Neuronal stem cell (in vitro differentiated cells): ENCODE results near the gene DDX24.

Experiments
- DNase-seq: peaks from one replicate; pipeline ENCODE4 v3.0.0-alpha.2; 2013; ENCODE audit warnings: low spot score
- H2AFZ ChIP-seq: one replicate; pipeline ENCODE4 v1.6.1; 2013; ENCODE audit warnings: mild to moderate bottlenecking, low read length, inconsistent platforms
- H2AK5ac ChIP-seq: 2 replicates; pipeline ENCODE4 v1.6.1; 2013; ENCODE audit warnings: low read depth, mild to moderate bottlenecking, inconsistent platforms, low read length, moderate library complexity, mixed read lengths
- H2BK120ac ChIP-seq: 2 replicates; pipeline ENCODE4 v1.6.1; 2013; ENCODE audit warnings: low read depth, mild to moderate bottlenecking, inconsistent platforms, low read length, moderate library complexity, mixed read lengths
- H2BK12ac ChIP-seq: one replicate; pipeline ENCODE4 v1.6.1; 2013; ENCODE audit warnings: low read length, inconsistent platforms
- H2BK15ac ChIP-seq: 2 replicates; pipeline ENCODE4 v1.6.1; 2013; ENCODE audit warnings: mild to moderate bottlenecking, low read length, inconsistent platforms, mixed read lengths
- H2BK5ac ChIP-seq: one replicate; pipeline ENCODE4 v1.6.1; 2013; ENCODE audit warnings: inconsistent platforms, mild to moderate bottlenecking, low read length, moderate library complexity
- H3K14ac ChIP-seq: one replicate; pipeline ENCODE4 v1.6.1; 2013; ENCODE audit warnings: low read length, inconsistent platforms
- H3K18ac ChIP-seq: 2 replicates; pipeline ENCODE4 v1.6.1; 2013; ENCODE audit warnings: low read length, inconsistent platforms
- H3K23ac ChIP-seq: 2 replicates; pipeline ENCODE4 v1.6.1; 2013; ENCODE audit warnings: low read depth, mild to moderate bottlenecking, mixed read lengths, low read length, inconsistent platforms; ENCODE audit not compliant: poor library complexity
- H3K27ac ChIP-seq: replicated peaks from 3 replicates; pipeline ENCODE4 v1.5.1; 2013; ENCODE audit warnings: low read length, inconsistent platforms
- H3K27me3 ChIP-seq, 3 experiments: 2 replicates each; pipeline ENCODE4 v1.6.1; 2013; ENCODE audit warnings: low read length in 3 of 3, mild to moderate bottlenecking in 2 of 3, inconsistent platforms in 1 of 3, low read depth in 1 of 3, mixed read lengths in 1 of 3, moderate library complexity in 1 of 3; ENCODE audit not compliant: control insufficient read depth in 3 of 3, insufficient read depth in 3 of 3
- H3K36me3 ChIP-seq, 2 donors: replicated peaks in 1 of 2; 2 replicates each; pipeline ENCODE4 v1.6.1; 2013; ENCODE audit warnings: low read length in 2 of 2; ENCODE audit not compliant: control insufficient read depth in 2 of 2, insufficient read depth in 2 of 2
- H3K4ac ChIP-seq: 2 replicates; pipeline ENCODE4 v1.6.1; 2013; ENCODE audit warnings: inconsistent platforms, mild to moderate bottlenecking, low read length, moderate library complexity
- H3K4me1 ChIP-seq, 2 donors: 1 replicate in 1 of 2; 2 replicates in 1 of 2; pipeline ENCODE4 v1.6.1; 2013; ENCODE audit warnings: low read length in 2 of 2, low read depth in 1 of 2; ENCODE audit not compliant: control insufficient read depth in 2 of 2, insufficient read depth in 1 of 2
- H3K4me2 ChIP-seq: one replicate; pipeline ENCODE4 v1.6.1; 2013; ENCODE audit warnings: mild to moderate bottlenecking, low read length, inconsistent platforms; ENCODE audit not compliant: insufficient read depth, poor library complexity, severe bottlenecking
- H3K4me3 ChIP-seq, 2 donors: 2 replicates each; pipeline ENCODE4 v1.5.1; 2013; ENCODE audit warnings: low read length in 2 of 2, mild to moderate bottlenecking in 2 of 2, inconsistent platforms in 1 of 2, moderate library complexity in 1 of 2
- H3K79me1 ChIP-seq: one replicate; pipeline ENCODE4 v1.6.1; 2013; ENCODE audit warnings: low read depth, mild to moderate bottlenecking, inconsistent platforms, low read length, moderate library complexity
- H3K9ac ChIP-seq: one replicate; pipeline ENCODE4 v1.6.1; 2013; ENCODE audit warnings: mild to moderate bottlenecking, low read depth, low read length, inconsistent platforms; ENCODE audit not compliant: poor library complexity
- H3K9me3 ChIP-seq, 2 donors: replicated peaks in 1 of 2; 2 replicates each; pipeline versions ENCODE3 to v1.6.1; 2013; ENCODE audit warnings: low read length in 2 of 2, mild to moderate bottlenecking in 2 of 2, inconsistent platforms in 1 of 2, low read depth in 1 of 2, mixed read lengths in 1 of 2, moderate library complexity in 1 of 2; ENCODE audit not compliant: control insufficient read depth in 2 of 2, insufficient read depth in 1 of 2
- H4K8ac ChIP-seq: one replicate; pipeline ENCODE4 v1.6.1; 2013; ENCODE audit warnings: low read depth, mild to moderate bottlenecking, inconsistent platforms, low read length, moderate library complexity
- H4K91ac ChIP-seq: one replicate; pipeline ENCODE4 v1.6.1; 2013; ENCODE audit warnings: low read length, low read depth, mild to moderate bottlenecking, inconsistent platforms; ENCODE audit not compliant: poor library complexity
- WGBS, 2 donors: extraction: QIAGEN DNeasy Blood & Tissue Kit; methylation state at CpG; one replicate each; pipeline ENCODE4 v1.1.7; 2013; ENCODE audit warnings: missing lambda C conversion rate in 2 of 2, mixed read lengths in 1 of 2; ENCODE audit not compliant: insufficient read length in 2 of 2, insufficient replicate concordance in 1 of 2; ENCODE audit errors: extremely low coverage in 2 of 2; 5-methylcytosine and 5-hydroxymethylcytosine counted together

The DDX24 gene

DNA sequence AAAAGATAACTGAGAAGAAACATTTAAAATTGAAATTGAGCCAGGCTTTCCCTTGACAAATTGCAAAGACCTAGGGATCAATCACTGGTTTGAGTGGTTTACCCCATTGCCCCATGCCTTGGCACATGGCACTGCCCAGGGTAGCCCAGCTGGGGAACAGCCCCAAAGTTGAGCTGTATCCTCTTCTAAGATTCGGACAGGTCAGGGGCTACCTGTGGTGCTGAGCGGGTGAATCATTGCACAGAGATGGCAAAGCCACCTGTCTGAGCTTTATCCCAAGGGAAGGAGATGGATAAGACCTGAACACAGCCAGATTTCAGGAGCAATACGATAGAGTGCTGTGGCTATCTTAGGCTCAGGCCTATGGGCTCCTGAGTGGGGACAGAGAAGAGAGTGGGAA is 41.4 kb upstream of the DDX24 start:
- no peak overlapping the region for H3K4me2 ChIP-seq
- H4K91ac ChIP-seq: no peak overlapping the region
- no peak overlapping the region for H2BK5ac ChIP-seq
- no peaks in the 10 kb centered on the region for H3K79me1 ChIP-seq
- no peak overlapping the region for H3K9ac ChIP-seq
- H3K18ac ChIP-seq: no peak overlapping the region
- no peak overlapping the region for H2BK12ac ChIP-seq
- peaks cover 0 to 11% (median 0%) of the 10 kb centered on the region in 3 experiments for H3K27me3 ChIP-seq
- H3K9me3 ChIP-seq: peaks cover 0 to 5% of the 10 kb centered on the region in 2 donors
- H2BK120ac ChIP-seq: no peak overlapping the region
- no peak overlapping the region for H2AK5ac ChIP-seq
- H3K4me1 ChIP-seq: no peaks in the 10 kb centered on the region
- H2BK15ac ChIP-seq: no peak overlapping the region
- no peak overlapping the region for H3K23ac ChIP-seq
- no peak overlapping the region for H3K14ac ChIP-seq
- WGBS, 2 donors: no CpG with 5 or more reads among the region's 3 CpGs
- no peak overlapping the region for H3K4ac ChIP-seq
- no peak for DNase-seq
- H3K4me3 ChIP-seq: no peak overlapping the region
- no peak overlapping the region for H3K27ac ChIP-seq
- no peak overlapping the region for H2AFZ ChIP-seq
- peaks cover 0 to 1% of the 10 kb centered on the region in 2 donors for H3K36me3 ChIP-seq
- no peak overlapping the region for H4K8ac ChIP-seq

DNA sequence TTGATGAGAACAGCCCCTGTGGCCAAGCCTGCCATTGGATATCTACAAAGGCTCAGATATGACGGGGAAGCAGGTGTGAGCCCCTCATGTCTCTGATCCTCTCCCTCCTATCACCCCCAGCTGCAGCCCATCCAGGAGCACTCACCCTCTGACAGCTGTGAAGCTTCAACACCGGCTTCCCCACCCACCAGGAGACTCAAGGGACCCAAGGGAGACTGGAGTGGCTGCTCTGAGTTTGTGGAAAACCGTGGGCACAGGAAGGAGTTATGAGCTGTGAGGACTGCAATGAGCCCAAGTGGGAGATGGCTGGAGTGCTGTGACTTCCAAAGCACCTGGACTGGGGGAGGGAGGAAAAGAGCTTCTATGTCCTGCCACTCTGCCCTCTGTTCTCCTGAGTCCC is 40.5 kb upstream of the DDX24 start:
- Histone ChIP-seq H2AK5ac (no peak overlapping the region), H3K27me3 (peaks cover 0 to 11% (median 0%) of the 10 kb centered on the region in 3 experiments), H3K27ac (no peak overlapping the region), H3K36me3 (no peaks in the 10 kb centered on the region), H3K4ac (no peak overlapping the region), H3K79me1 (no peaks in the 10 kb centered on the region), H2BK12ac (no peak overlapping the region), H2BK15ac (no peak overlapping the region), H4K91ac (no peak overlapping the region), H3K9me3 (peaks cover 0 to 5% of the 10 kb centered on the region in 2 donors), H4K8ac (no peak overlapping the region), H2AFZ (no peak overlapping the region), H2BK5ac (no peak overlapping the region), H3K18ac (peak overlapping the region; percentile 48), H3K9ac (no peak overlapping the region), H3K14ac (no peak overlapping the region), H3K4me3 (no peak overlapping the region), H3K4me1 (no peaks in the 10 kb centered on the region), H3K23ac (no peak overlapping the region), H3K4me2 (no peak overlapping the region), H2BK120ac (no peak overlapping the region)
- no CpG with 5 or more reads among the region's 3 CpGs for WGBS, 2 donors
- DNase-seq: no peak

DNA sequence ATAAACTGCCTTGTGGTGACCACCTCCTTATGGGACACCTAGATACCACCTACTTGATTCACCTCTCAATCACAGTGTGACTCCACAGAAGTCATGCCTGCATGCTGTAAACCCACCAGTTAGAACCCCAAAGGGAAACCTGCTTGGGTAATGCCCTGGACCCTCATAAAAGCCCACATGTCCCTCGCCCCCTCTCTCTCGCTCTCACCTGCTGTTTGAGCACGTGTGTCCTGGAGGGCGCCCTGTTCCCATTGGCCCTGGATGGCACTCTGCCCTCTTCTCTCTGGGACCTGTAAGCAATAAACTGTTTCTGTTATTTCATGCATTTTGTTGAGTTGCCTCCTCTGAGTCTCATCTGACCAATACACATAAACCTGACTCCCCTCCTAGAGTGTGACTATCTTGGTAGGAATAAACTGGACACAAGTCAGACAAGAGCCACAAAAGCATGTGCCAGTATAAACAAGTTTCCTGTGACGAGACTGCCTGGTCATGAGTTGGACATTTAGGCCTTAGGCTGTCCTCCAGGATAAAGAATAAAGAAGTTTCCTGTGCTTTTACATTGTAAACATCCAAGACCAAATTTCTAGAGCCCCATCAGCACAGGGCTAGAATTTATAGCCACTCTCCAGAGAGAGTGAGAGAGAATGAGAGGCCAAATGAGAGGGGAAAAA is 39.8 kb upstream of the DDX24 start:
- Histone ChIP-seq H3K23ac (no peak overlapping the region), H2BK12ac (no peak overlapping the region), H3K4me3 (no peak overlapping the region), H3K9me3 (peaks cover 0 to 5% of the 10 kb centered on the region in 2 donors), H3K27ac (no peak overlapping the region), H3K36me3 (no peaks in the 10 kb centered on the region), H3K4me2 (no peak overlapping the region), H2AFZ (no peak overlapping the region), H4K91ac (no peak overlapping the region), H3K79me1 (no peaks in the 10 kb centered on the region), H2BK5ac (no peak overlapping the region), H4K8ac (no peak overlapping the region), H2BK15ac (no peak overlapping the region), H3K18ac (no peak overlapping the region), H2BK120ac (no peak overlapping the region), H2AK5ac (no peak overlapping the region), H3K27me3 (peaks cover 0 to 11% (median 0%) of the 10 kb centered on the region in 3 experiments), H3K4ac (no peak overlapping the region), H3K4me1 (no peaks in the 10 kb centered on the region), H3K14ac (no peak overlapping the region), H3K9ac (no peak overlapping the region)
- WGBS, 2 donors: no CpG with 5 or more reads among the region's 5 CpGs
- no peak for DNase-seq

DNA sequence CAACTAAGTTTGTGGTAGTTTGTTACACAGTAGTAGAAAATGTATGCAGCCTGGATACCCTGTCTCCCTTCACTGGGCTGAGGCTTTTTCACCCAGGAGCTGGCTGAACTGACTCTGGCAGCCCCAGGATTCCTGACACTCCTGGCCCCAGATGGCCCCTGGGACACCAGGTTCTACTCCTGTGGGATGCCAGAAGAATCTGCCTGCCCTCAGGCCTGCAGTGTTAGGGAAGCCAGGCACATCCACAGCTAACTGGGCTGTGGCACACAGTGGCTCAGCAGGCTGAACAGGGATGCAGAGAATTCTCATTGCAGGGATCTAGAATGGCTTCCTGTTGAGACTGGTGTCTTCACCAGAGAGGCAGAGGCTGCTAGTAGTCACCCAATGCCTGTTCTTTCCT is 38.1 kb upstream of the DDX24 start:
- no peak for DNase-seq
- Histone ChIP-seq H3K14ac (no peak overlapping the region), H3K4me1 (no peaks in the 10 kb centered on the region), H3K79me1 (no peaks in the 10 kb centered on the region), H3K4me2 (no peak overlapping the region), H3K36me3 (no peaks in the 10 kb centered on the region), H2BK5ac (no peak overlapping the region), H3K4ac (no peak overlapping the region), H4K91ac (no peak overlapping the region), H2AK5ac (no peak overlapping the region), H2BK120ac (no peak overlapping the region), H2AFZ (no peak overlapping the region), H3K27me3 (peaks cover 0 to 10% (median 0%) of the 10 kb centered on the region in 3 experiments), H3K23ac (no peak overlapping the region), H3K9ac (no peak overlapping the region), H3K18ac (no peak overlapping the region), H3K9me3 (peaks cover 0 to 5% of the 10 kb centered on the region in 2 donors), H4K8ac (no peak overlapping the region), H3K27ac (no peak overlapping the region), H2BK15ac (no peak overlapping the region), H2BK12ac (no peak overlapping the region), H3K4me3 (no peak overlapping the region)
